Measurements from ENCODE around the gene EFNA3.
A peak's percentile ranks its signal among the peaks of the same experiment; 100 is the strongest.

The EFNA3 gene

GRCh38 chr1:155044812-155045657 lies 33.6 kb upstream of the EFNA3 start (continued):
- TF ChIP-seq REST (tag by site-specific recombination; IDR thresholded peaks at IDR 0.05) (no peak), ZNF76 (tag by site-specific recombination; IDR thresholded peaks at IDR 0.05; ENCODE audit: borderline replicate concordance, low read depth) (no peak), GLIS2 (tag by site-specific recombination; IDR thresholded peaks at IDR 0.05) (no peak), SCRT2 (tag by site-specific recombination; IDR thresholded peaks at IDR 0.05) (no peak), MZF1 (tag by site-specific recombination; IDR thresholded peaks at IDR 0.05; ENCODE audit: borderline replicate concordance) (no peak), ZBTB7A (tag by site-specific recombination; IDR thresholded peaks at IDR 0.05; ENCODE audit: low read depth) (no peak), ZNF571 (tag by site-specific recombination; IDR thresholded peaks at IDR 0.05) (no peak), ZNF280C (tag by site-specific recombination; IDR thresholded peaks at IDR 0.05) (no peak), ZNF121 (tag by site-specific recombination; IDR thresholded peaks at IDR 0.05) (no peak), ZNF791 (tag by site-specific recombination; IDR thresholded peaks at IDR 0.05) (no peak), ZNF510 (tag by site-specific recombination; IDR thresholded peaks at IDR 0.05; ENCODE audit: insufficient replicate concordance) (no peak), ZNF701 (tag by site-specific recombination; IDR thresholded peaks at IDR 0.05) (no peak), ZNF776 (tag by site-specific recombination; IDR thresholded peaks at IDR 0.05; ENCODE audit: borderline replicate concordance) (no peak), ZNF433 (tag by site-specific recombination; IDR thresholded peaks at IDR 0.05; ENCODE audit: low read depth) (no peak), ZNF785 (tag by site-specific recombination; IDR thresholded peaks at IDR 0.05) (no peak), ZNF112 (tag by site-specific recombination; IDR thresholded peaks at IDR 0.05) (no peak), ZBTB48 (tag by site-specific recombination; IDR thresholded peaks at IDR 0.05) (peak; percentile 77), ZNF600 (tag by site-specific recombination; IDR thresholded peaks at IDR 0.05) (peak; percentile 69; the same call in 1 of the 2 replicates), ZNF211 (tag by site-specific recombination; IDR thresholded peaks at IDR 0.05; ENCODE audit: low read depth) (no peak)
- TF ChIP-seq, protein P1, sequence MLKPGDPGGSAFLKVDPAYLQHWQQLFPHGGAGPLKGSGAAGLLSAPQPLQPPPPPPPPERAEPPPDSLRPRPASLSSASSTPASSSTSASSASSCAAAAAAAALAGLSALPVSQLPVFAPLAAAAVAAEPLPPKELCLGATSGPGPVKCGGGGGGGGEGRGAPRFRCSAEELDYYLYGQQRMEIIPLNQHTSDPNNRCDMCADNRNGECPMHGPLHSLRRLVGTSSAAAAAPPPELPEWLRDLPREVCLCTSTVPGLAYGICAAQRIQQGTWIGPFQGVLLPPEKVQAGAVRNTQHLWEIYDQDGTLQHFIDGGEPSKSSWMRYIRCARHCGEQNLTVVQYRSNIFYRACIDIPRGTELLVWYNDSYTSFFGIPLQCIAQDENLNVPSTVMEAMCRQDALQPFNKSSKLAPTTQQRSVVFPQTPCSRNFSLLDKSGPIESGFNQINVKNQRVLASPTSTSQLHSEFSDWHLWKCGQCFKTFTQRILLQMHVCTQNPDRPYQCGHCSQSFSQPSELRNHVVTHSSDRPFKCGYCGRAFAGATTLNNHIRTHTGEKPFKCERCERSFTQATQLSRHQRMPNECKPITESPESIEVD (tag by site-specific recombination; IDR thresholded peaks at IDR 0.05), result no peak
- TF ChIP-seq, protein P2, sequence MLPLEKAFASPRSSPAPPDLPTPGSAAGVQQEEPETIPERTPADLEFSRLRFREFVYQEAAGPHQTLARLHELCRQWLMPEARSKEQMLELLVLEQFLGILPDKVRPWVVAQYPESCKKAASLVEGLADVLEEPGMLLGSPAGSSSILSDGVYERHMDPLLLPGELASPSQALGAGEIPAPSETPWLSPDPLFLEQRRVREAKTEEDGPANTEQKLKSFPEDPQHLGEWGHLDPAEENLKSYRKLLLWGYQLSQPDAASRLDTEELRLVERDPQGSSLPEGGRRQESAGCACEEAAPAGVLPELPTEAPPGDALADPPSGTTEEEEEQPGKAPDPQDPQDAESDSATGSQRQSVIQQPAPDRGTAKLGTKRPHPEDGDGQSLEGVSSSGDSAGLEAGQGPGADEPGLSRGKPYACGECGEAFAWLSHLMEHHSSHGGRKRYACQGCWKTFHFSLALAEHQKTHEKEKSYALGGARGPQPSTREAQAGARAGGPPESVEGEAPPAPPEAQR (tag by site-specific recombination; IDR thresholded peaks at IDR 0.05), result no peak
- TF ChIP-seq, protein P3, sequence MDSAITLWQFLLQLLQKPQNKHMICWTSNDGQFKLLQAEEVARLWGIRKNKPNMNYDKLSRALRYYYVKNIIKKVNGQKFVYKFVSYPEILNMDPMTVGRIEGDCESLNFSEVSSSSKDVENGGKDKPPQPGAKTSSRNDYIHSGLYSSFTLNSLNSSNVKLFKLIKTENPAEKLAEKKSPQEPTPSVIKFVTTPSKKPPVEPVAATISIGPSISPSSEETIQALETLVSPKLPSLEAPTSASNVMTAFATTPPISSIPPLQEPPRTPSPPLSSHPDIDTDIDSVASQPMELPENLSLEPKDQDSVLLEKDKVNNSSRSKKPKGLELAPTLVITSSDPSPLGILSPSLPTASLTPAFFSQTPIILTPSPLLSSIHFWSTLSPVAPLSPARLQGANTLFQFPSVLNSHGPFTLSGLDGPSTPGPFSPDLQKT (IDR thresholded peaks at IDR 0.05; ENCODE audit: borderline replicate concordance, low read depth, low read length), result no peak
- TF ChIP-seq, protein P4, sequence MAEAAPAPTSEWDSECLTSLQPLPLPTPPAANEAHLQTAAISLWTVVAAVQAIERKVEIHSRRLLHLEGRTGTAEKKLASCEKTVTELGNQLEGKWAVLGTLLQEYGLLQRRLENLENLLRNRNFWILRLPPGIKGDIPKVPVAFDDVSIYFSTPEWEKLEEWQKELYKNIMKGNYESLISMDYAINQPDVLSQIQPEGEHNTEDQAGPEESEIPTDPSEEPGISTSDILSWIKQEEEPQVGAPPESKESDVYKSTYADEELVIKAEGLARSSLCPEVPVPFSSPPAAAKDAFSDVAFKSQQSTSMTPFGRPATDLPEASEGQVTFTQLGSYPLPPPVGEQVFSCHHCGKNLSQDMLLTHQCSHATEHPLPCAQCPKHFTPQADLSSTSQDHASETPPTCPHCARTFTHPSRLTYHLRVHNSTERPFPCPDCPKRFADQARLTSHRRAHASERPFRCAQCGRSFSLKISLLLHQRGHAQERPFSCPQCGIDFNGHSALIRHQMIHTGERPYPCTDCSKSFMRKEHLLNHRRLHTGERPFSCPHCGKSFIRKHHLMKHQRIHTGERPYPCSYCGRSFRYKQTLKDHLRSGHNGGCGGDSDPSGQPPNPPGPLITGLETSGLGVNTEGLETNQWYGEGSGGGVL (tag by site-specific recombination; IDR thresholded peaks at IDR 0.05), result peak; percentile 72
- TF ChIP-seq, protein P5, sequence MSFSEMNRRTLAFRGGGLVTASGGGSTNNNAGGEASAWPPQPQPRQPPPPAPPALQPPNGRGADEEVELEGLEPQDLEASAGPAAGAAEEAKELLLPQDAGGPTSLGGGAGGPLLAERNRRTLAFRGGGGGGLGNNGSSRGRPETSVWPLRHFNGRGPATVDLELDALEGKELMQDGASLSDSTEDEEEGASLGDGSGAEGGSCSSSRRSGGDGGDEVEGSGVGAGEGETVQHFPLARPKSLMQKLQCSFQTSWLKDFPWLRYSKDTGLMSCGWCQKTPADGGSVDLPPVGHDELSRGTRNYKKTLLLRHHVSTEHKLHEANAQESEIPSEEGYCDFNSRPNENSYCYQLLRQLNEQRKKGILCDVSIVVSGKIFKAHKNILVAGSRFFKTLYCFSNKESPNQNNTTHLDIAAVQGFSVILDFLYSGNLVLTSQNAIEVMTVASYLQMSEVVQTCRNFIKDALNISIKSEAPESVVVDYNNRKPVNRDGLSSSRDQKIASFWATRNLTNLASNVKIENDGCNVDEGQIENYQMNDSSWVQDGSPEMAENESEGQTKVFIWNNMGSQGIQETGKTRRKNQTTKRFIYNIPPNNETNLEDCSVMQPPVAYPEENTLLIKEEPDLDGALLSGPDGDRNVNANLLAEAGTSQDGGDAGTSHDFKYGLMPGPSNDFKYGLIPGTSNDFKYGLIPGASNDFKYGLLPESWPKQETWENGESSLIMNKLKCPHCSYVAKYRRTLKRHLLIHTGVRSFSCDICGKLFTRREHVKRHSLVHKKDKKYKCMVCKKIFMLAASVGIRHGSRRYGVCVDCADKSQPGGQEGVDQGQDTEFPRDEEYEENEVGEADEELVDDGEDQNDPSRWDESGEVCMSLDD (tag by site-specific recombination; IDR thresholded peaks at IDR 0.05), result no peak

Data from HEK293 (cell line).